ENCODE measurements around the gene PTPMT1. TPM values are rescaled to one million over a fixed set of nuclear protein-coding genes. Genes with fewer than 3 reads are reported as not detected.
"Not testable (repeated sequence)": the region's sequence is repeated elsewhere in the genome, so short reads cannot be mapped to it uniquely, and the experiment has no call there.

PTPMT1 gene
- total RNA-seq, 1 donor from 2014 or later: 75.2 TPM

GRCh38 chr11:47546274-47546673, 19.1 kb upstream of the PTPMT1 start:
- DNase-seq (ENCODE audit: low read depth in 2 of 2): not testable (repeated sequence)

- no peak for DNase-seq (ENCODE audit: low read depth in 2 of 2)
These were observed 14.9 kb upstream of the PTPMT1 start for GRCh38 chr11:47550288-47551047.

GRCh38 chr11:47551086-47551485, 14.3 kb upstream of the PTPMT1 start:
- peak; percentile 44 to 49 for DNase-seq (ENCODE audit: low read depth in 2 of 2)

GRCh38 chr11:47552056-47552565, 13.3 kb upstream of the PTPMT1 start:
- DNase-seq (ENCODE audit: low read depth in 2 of 2): peak; percentile 31 to 43

- DNase-seq (ENCODE audit: low read depth in 2 of 2): peak; percentile 92 to 94
These were observed 12.6 kb upstream of the PTPMT1 start, which contains the start of gene CELF1 for GRCh38 chr11:47552566-47553405. Gene CELF1, minus strand, starts transcription at chr11:47553132. Its CDS starts 53,609 bp downstream, at chr11:47499523.

GRCh38 chr11:47553406-47553743, 12.0 kb upstream of the PTPMT1 start:
- peak; percentile 51 to 60 for DNase-seq (ENCODE audit: low read depth in 2 of 2)

- not testable (repeated sequence) for DNase-seq (ENCODE audit: low read depth in 2 of 2)
These were observed 8.4 kb upstream of the PTPMT1 start for GRCh38 chr11:47557004-47557403.

- no peak for DNase-seq (ENCODE audit: low read depth in 2 of 2)
These were observed 6.7 kb upstream of the PTPMT1 start for GRCh38 chr11:47558695-47559094.

- DNase-seq (ENCODE audit: low read depth in 2 of 2): no peak
These were observed 5.0 kb upstream of the PTPMT1 start for GRCh38 chr11:47560426-47560825.

GRCh38 chr11:47562393-47562792, 3.0 kb upstream of the PTPMT1 start:
- DNase-seq (ENCODE audit: low read depth in 2 of 2): not testable (repeated sequence)

- not testable (repeated sequence) for DNase-seq (ENCODE audit: low read depth in 2 of 2)
These were observed 1.0 kb upstream of the PTPMT1 start for GRCh38 chr11:47564366-47564765.

GRCh38 chr11:47564933-47565339, 463 bp upstream of the PTPMT1 start:
- no peak for DNase-seq (ENCODE audit: low read depth in 2 of 2)

GRCh38 chr11:47566149-47566698, 825 bp downstream of the PTPMT1 start:
- peak in 1 of 2 donors; percentile 16 for DNase-seq (ENCODE audit: low read depth in 2 of 2)

- DNase-seq (ENCODE audit: low read depth in 2 of 2): no peak
These were observed 4.2 kb downstream of the PTPMT1 start for GRCh38 chr11:47569646-47570045.

GRCh38 chr11:47570651-47571356, 5.4 kb downstream of the PTPMT1 start:
- no peak for DNase-seq (ENCODE audit: low read depth in 2 of 2)

GRCh38 chr11:47571357-47571729, 5.9 kb downstream of the PTPMT1 start:
- no peak for DNase-seq (ENCODE audit: low read depth in 2 of 2)

- peak in 1 of 2 donors; percentile 26 for DNase-seq (ENCODE audit: low read depth in 2 of 2)
These were observed 6.5 kb downstream of the PTPMT1 start for GRCh38 chr11:47571895-47572294.

GRCh38 chr11:47572715-47573255, 7.4 kb downstream of the PTPMT1 start:
- DNase-seq (ENCODE audit: low read depth in 2 of 2): peak; percentile 7 to 29

GRCh38 chr11:47573321-47573720, 7.9 kb downstream of the PTPMT1 start:
- DNase-seq (ENCODE audit: low read depth in 2 of 2): no peak

GRCh38 chr11:47577460-47578041, 12.2 kb downstream of the PTPMT1 start:
- no peak for DNase-seq (ENCODE audit: low read depth in 2 of 2)
